Measurements from ENCODE around the gene ARHGEF17. TPM values are rescaled to one million over a fixed set of nuclear protein-coding genes. Genes with fewer than 3 reads are reported as not detected.
A peak's percentile ranks its signal among the peaks of the same experiment; 100 is the strongest.

Gene ARHGEF17
- polyA plus RNA-seq, 3 donors, result 0.16 to 1.2 (median 0.55) TPM

DNA sequence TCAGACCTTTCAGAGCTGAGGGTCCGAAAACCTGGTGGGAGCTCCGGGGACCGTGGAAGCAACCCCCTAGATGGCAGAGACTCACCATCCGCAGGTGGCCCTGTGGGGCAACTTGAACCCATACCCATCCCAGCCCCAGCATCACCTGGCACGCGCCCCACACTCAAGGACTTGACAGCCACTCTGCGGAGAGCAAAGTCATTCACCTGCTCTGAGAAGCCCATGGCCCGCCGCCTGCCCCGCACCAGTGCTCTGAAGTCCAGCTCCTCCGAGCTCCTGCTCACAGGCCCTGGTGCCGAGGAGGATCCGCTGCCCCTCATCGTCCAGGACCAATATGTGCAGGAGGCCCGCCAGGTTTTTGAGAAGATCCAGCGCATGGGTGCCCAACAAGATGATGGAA is 2.0 kb downstream of the ARHGEF17 start:
- H3K79me2 ChIP-seq (ENCODE audit: insufficient read depth, low read length), result no peaks in the 10 kb centered on the region
- H3K9me3 Mint-ChIP-seq, result peaks cover 0 to 5% (median 1%) of the 10 kb centered on the region in 7 donors
- H3K36me3 Mint-ChIP-seq, result peaks cover 0 to 6% of the 10 kb centered on the region in 2 donors
- H3K27ac ChIP-seq (ENCODE audit: low read depth in 1 of 2, low read length in 2 of 2), result no peak overlapping the region
- H3K27me3 Mint-ChIP-seq (ENCODE audit: low read depth in 3 of 3), result peaks cover 13 to 31% (median 17%) of the 10 kb centered on the region in 3 donors
- H4K20me1 ChIP-seq (ENCODE audit: insufficient read depth, low read length), result no peaks in the 10 kb centered on the region
- H3K9me3 ChIP-seq (replicated peaks in 1 of 2; ENCODE audit: control insufficient read depth in 1 of 2, insufficient read depth in 1 of 2, low read length in 2 of 2), result no peaks in the 10 kb centered on the region
- H3K4me3 ChIP-seq (replicated peaks in 1 of 3; ENCODE audit: low read depth in 2 of 3, low read length in 3 of 3), result no peak overlapping the region
- no peak overlapping the region for H3K9ac ChIP-seq (ENCODE audit: insufficient read depth, low read length, poor library complexity, severe bottlenecking)
- H3K27ac Mint-ChIP-seq, result peak overlapping the region in 1 of 7 donors; percentile 58
- H3K4me2 ChIP-seq (replicated peaks; ENCODE audit: extremely low read depth, low read length, poor library complexity, severe bottlenecking), result no peak overlapping the region
- H3K4me1 Mint-ChIP-seq, result peaks cover 40% of the 10 kb centered on the region
- TF ChIP-seq, protein P1, sequence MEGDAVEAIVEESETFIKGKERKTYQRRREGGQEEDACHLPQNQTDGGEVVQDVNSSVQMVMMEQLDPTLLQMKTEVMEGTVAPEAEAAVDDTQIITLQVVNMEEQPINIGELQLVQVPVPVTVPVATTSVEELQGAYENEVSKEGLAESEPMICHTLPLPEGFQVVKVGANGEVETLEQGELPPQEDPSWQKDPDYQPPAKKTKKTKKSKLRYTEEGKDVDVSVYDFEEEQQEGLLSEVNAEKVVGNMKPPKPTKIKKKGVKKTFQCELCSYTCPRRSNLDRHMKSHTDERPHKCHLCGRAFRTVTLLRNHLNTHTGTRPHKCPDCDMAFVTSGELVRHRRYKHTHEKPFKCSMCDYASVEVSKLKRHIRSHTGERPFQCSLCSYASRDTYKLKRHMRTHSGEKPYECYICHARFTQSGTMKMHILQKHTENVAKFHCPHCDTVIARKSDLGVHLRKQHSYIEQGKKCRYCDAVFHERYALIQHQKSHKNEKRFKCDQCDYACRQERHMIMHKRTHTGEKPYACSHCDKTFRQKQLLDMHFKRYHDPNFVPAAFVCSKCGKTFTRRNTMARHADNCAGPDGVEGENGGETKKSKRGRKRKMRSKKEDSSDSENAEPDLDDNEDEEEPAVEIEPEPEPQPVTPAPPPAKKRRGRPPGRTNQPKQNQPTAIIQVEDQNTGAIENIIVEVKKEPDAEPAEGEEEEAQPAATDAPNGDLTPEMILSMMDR (IDR thresholded peaks at IDR 0.05), result no peak
- H3K27me3 ChIP-seq (ENCODE audit: control insufficient read depth in 2 of 2, insufficient read depth in 2 of 2, low read length in 2 of 2), result peaks cover 0 to 15% of the 10 kb centered on the region in 2 donors
- H2AFZ ChIP-seq (ENCODE audit: insufficient read depth, low read depth, low read length, poor library complexity, severe bottlenecking), result no peak overlapping the region
- H3K4me1 ChIP-seq (ENCODE audit: control insufficient read depth in 1 of 2, insufficient read depth in 2 of 2, low read length in 2 of 2), result peaks cover 38 to 53% of the 10 kb centered on the region in 2 donors
- H3K36me3 ChIP-seq (replicated peaks in 1 of 2; ENCODE audit: control insufficient read depth in 1 of 2, insufficient read depth in 2 of 2, low read length in 2 of 2), result no peaks in the 10 kb centered on the region
- H3K4me3 Mint-ChIP-seq, result peak overlapping the region in 1 of 2 donors; percentile 71
- 95% methylated on average over 16 of the region's 16 CpGs for WGBS (ENCODE audit: insufficient coverage)
- no peak for DNase-seq
- intact Hi-C loops (cut with micrococcal nuclease), result no loop called here

DNA sequence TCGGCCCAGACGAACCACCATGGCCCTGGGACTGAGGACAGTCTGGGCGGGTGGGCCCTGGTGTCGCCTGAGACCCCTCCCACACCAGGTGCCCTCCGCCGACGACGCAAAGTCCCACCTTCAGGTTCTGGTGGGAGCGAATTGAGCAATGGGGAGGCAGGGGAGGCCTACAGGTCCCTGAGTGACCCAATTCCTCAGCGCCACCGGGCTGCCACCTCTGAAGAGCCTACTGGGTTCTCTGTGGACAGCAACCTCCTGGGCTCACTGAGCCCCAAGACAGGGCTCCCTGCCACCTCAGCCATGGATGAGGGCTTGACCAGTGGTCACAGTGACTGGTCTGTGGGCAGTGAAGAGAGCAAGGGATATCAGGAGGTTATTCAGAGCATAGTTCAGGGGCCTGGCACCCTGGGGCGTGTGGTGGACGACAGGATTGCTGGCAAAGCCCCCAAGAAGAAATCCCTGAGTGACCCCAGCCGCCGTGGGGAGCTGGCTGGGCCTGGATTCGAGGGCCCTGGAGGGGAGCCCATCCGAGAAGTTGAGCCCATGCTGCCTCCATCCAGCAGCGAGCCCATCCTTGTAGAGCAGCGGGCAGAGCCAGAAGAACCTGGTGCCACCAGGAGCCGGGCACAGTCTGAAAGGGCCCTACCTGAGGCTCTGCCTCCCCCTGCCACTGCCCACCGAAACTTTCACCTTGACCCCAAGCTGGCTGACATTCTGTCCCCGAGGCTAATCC is 2.8 kb downstream of the ARHGEF17 start:
- H3K9ac ChIP-seq (ENCODE audit: insufficient read depth, low read length, poor library complexity, severe bottlenecking), result no peak overlapping the region
- peaks cover 0 to 15% of the 10 kb centered on the region in 2 donors for H3K27me3 ChIP-seq (ENCODE audit: control insufficient read depth in 2 of 2, insufficient read depth in 2 of 2, low read length in 2 of 2)
- no peak overlapping the region for H3K27ac Mint-ChIP-seq
- H3K4me3 Mint-ChIP-seq, result no peak overlapping the region
- no peak overlapping the region for H2AFZ ChIP-seq (ENCODE audit: insufficient read depth, low read depth, low read length, poor library complexity, severe bottlenecking)
- no peak overlapping the region for H3K27ac ChIP-seq (ENCODE audit: low read depth in 1 of 2, low read length in 2 of 2)
- H3K4me2 ChIP-seq (replicated peaks; ENCODE audit: extremely low read depth, low read length, poor library complexity, severe bottlenecking), result no peak overlapping the region
- no peaks in the 10 kb centered on the region for H3K9me3 ChIP-seq (replicated peaks in 1 of 2; ENCODE audit: control insufficient read depth in 1 of 2, insufficient read depth in 1 of 2, low read length in 2 of 2)
- no peak for DNase-seq
- H3K36me3 Mint-ChIP-seq, result peaks cover 0 to 6% of the 10 kb centered on the region in 2 donors
- H3K4me3 ChIP-seq (replicated peaks in 1 of 3; ENCODE audit: low read depth in 2 of 3, low read length in 3 of 3), result no peak overlapping the region
- intact Hi-C loops (cut with micrococcal nuclease), result no loop called here
- H3K79me2 ChIP-seq (ENCODE audit: insufficient read depth, low read length), result no peaks in the 10 kb centered on the region
- no peaks in the 10 kb centered on the region for H3K36me3 ChIP-seq (replicated peaks in 1 of 2; ENCODE audit: control insufficient read depth in 1 of 2, insufficient read depth in 2 of 2, low read length in 2 of 2)
- H4K20me1 ChIP-seq (ENCODE audit: insufficient read depth, low read length), result no peaks in the 10 kb centered on the region
- H3K27me3 Mint-ChIP-seq (ENCODE audit: low read depth in 3 of 3), result peaks cover 13 to 30% (median 17%) of the 10 kb centered on the region in 3 donors
- peaks cover 0 to 5% (median 1%) of the 10 kb centered on the region in 7 donors for H3K9me3 Mint-ChIP-seq
- TF ChIP-seq, protein P1 (IDR thresholded peaks at IDR 0.05), result no peak
- 95% methylated on average over 15 of the region's 22 CpGs for WGBS (ENCODE audit: insufficient coverage)
- peaks cover 39% of the 10 kb centered on the region for H3K4me1 Mint-ChIP-seq
- H3K4me1 ChIP-seq (ENCODE audit: control insufficient read depth in 1 of 2, insufficient read depth in 2 of 2, low read length in 2 of 2), result peaks cover 38 to 53% of the 10 kb centered on the region in 2 donors
